ENCODE data around the gene CHMP4A. TPM values are rescaled to one million over a fixed set of nuclear protein-coding genes. Genes with fewer than 3 reads are reported as not detected.

The CHMP4A gene
- polyA plus RNA-seq, 1 experiment = 36.3 TPM

- Histone ChIP-seq H3K27me3 (ENCODE audit: control insufficient read depth, insufficient read depth, low read length) (no peaks in the 10 kb centered on the region), H3K36me3 (ENCODE audit: control insufficient read depth, insufficient read depth, low read length) (peaks cover 1% of the 10 kb centered on the region; the same call in 1 of the 2 replicates), H3K4me3 (ENCODE audit: low read depth, low read length) (no peak overlapping the region)
- TF ChIP-seq CTCF (IDR thresholded peaks at IDR 0.05; ENCODE audit: insufficient read depth, low read depth, low read length) = no peak
- ChIA-PET POLR2A (no interaction called here), CTCF (interaction anchor here (0.9 to 2.9 kb wide), 5 partner anchors 10 to 23 kb away, joined by 3 to 10 read pairs (median 9); partner anchors contain the start of genes RABGGTA and TINF2)
- DNase-seq (ENCODE audit: low read depth) = no peak
Measured at GRCh38 chr14:24256960-24257359, 43.7 kb upstream of the CHMP4A start.

- POLR2A ChIA-PET = no interaction called here
- Histone ChIP-seq H3K4me3 (ENCODE audit: low read depth, low read length) (no peak overlapping the region), H3K27me3 (ENCODE audit: control insufficient read depth, insufficient read depth, low read length) (no peaks in the 10 kb centered on the region), H3K36me3 (ENCODE audit: control insufficient read depth, insufficient read depth, low read length) (peaks cover 1% of the 10 kb centered on the region; the same call in 1 of the 2 replicates)
- no peak for TF ChIP-seq CTCF (IDR thresholded peaks at IDR 0.05; ENCODE audit: insufficient read depth, low read depth, low read length)
- CTCF ChIA-PET = interaction anchor here (0.9 to 2.9 kb wide), 5 partner anchors 13 to 41 kb away, joined by 3 to 14 read pairs (median 9); partner anchors contain the start of genes RABGGTA and TINF2
- DNase-seq (ENCODE audit: low read depth) = no peak
Measured at GRCh38 chr14:24255931-24256711, 42.8 kb upstream of the CHMP4A start.

GRCh38 chr14:24255438-24255837, 42.1 kb upstream of the CHMP4A start:
- ChIA-PET POLR2A (no interaction called here), CTCF (interaction anchor here (2.2 to 2.8 kb wide), 2 partner anchors 12 to 42 kb away, joined by 10 to 14 read pairs; no protein-coding TSS in a partner anchor)

DNA sequence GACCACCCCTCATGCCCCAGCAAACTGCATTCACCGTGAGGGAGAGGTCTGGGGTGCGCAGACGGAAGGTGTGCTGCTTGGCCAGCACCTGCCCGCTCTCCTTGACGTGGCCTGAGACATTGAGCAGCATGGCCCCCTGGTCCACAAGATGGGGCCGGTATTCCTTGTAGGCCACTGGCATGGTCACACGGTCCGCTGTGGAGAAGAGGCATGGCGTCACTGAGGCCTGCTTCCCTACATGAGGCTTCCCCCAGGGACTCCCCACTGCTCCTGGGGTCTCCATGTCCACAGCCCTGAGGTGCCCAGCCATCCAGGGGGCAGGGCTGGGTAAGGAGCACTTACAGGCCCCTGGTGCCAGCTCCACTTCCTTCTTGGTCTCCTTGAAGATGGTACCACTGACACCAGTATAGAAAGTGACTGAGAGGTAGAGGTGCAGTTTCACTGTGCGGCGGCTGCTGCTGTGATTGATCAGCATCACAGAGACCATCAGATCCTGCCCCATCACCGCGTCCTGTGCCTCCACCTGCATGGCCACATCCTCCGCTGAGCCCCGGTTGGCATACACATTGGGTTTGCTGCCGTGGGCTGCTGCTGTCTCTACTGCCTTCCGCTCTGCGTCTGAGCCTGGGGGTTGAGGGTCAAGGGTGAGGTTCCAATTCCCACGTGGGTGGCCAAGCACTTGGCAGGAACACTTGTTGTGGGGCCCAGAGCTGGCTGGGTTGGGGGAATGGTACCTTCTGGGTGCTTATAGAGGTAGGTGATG, 41.5 kb upstream of the CHMP4A start:
- TF ChIP-seq CTCF (IDR thresholded peaks at IDR 0.05; ENCODE audit: insufficient read depth, low read depth, low read length) = no peak
- ChIA-PET CTCF (interaction anchor here (2.8 kb wide), 1 partner anchor 43 kb away, joined by 14 read pairs; no protein-coding TSS in a partner anchor), POLR2A (no interaction called here)
- Histone ChIP-seq H3K4me3 (ENCODE audit: low read depth, low read length) (no peak overlapping the region), H3K36me3 (ENCODE audit: control insufficient read depth, insufficient read depth, low read length) (peaks cover 1% of the 10 kb centered on the region; the same call in 1 of the 2 replicates), H3K27me3 (ENCODE audit: control insufficient read depth, insufficient read depth, low read length) (no peaks in the 10 kb centered on the region)
- no peak for DNase-seq (ENCODE audit: low read depth)

More at GRCh38 chr14:24255438-24255837, 42.1 kb upstream of the CHMP4A start:
- Histone ChIP-seq H3K4me3 (ENCODE audit: low read depth, low read length) (no peak overlapping the region), H3K27me3 (ENCODE audit: control insufficient read depth, insufficient read depth, low read length) (no peaks in the 10 kb centered on the region), H3K36me3 (ENCODE audit: control insufficient read depth, insufficient read depth, low read length) (peaks cover 1% of the 10 kb centered on the region; the same call in 1 of the 2 replicates)
- TF ChIP-seq CTCF (IDR thresholded peaks at IDR 0.05; ENCODE audit: insufficient read depth, low read depth, low read length) = no peak
- no peak for DNase-seq (ENCODE audit: low read depth)

DNA sequence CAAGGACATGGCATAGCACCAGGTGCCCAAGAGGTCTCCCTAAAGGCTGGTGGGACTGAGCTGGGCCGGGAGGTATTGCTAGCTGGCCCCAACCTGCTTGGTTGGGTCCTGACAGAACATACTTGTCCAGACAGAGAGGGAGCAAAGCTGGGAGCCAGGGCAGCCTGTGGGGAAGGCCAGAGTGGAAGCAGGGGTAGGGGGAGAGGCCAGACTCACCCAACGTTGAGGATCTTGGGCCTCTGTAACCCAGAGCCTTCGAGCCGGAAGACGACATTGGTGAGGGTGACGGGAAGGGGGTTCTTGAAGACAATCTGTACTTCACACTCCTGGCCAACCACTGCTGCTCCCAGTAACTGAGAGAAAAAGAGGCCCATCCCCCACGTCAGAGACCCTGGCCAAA, 40.6 kb upstream of the CHMP4A start:
- DNase-seq (ENCODE audit: low read depth) = no peak
- H3K27me3 ChIP-seq (ENCODE audit: control insufficient read depth, insufficient read depth, low read length) = no peaks in the 10 kb centered on the region
- CTCF ChIA-PET = interaction anchor here (1.1 to 4.0 kb wide), 3 partner anchors 8 to 44 kb away, joined by 4 to 28 read pairs (median 14); partner anchors contain the start of gene TINF2
- H3K36me3 ChIP-seq (ENCODE audit: control insufficient read depth, insufficient read depth, low read length) = peaks cover 1% of the 10 kb centered on the region; the same call in 1 of the 2 replicates
- no peak for TF ChIP-seq CTCF (IDR thresholded peaks at IDR 0.05; ENCODE audit: insufficient read depth, low read depth, low read length)
- no peak overlapping the region for H3K4me3 ChIP-seq (ENCODE audit: low read depth, low read length)
- POLR2A ChIA-PET = no interaction called here

Measured in BJ (cell line).